Upper lobe of left lung (tissue), 4 donors: ENCODE results near the gene ZNF793.

Experiments
- CTCF ChIP-seq, 6 experiments: fragments of 450-650 bp in 4 of 6; fragments of 200-600 bp in 2 of 6; sonication (generic) in 2 of 6; IDR thresholded peaks; one replicate each; pipeline ENCODE4 v1.5.1; 2016 to 2019; ENCODE audit warnings: antibody characterized with exemption in 6 of 6
- POLR2A ChIP-seq, 4 donors: fragments of 450-650 bp; IDR thresholded peaks; one replicate each; pipeline ENCODE4 v1.5.1; 2016 to 2017; ENCODE audit warnings: antibody characterized with exemption in 4 of 4, mild to moderate bottlenecking in 2 of 4
- POLR2AphosphoS5 ChIP-seq, 2 donors: sonication (generic); formaldehyde crosslinking; IDR thresholded peaks; one replicate each; pipeline ENCODE4 v1.5.1; 2017; ENCODE audit warnings: antibody characterized with exemption in 2 of 2

- TF ChIP-seq POLR2A (IDR thresholded peaks at IDR 0.05) = no peak
- no peak for TF ChIP-seq CTCF (IDR thresholded peaks at IDR 0.05)
- no peak for TF ChIP-seq POLR2AphosphoS5 (IDR thresholded peaks at IDR 0.05)
Measured at GRCh38 chr19:37505958-37506386, 767 bp upstream of the ZNF793 start.
